Stimulated activated CD8-positive, alpha-beta memory T cell treated with anti-CD3 and anti-CD28 coated beads, Interleukin-4, amount 100 ng/mL, for 24 hours (primary cell): ENCODE data around the gene NLRP11.

Experiments
- DNase-seq: peaks from one replicate; pipeline ENCODE4 v3.0.0-alpha.2; 2020; ENCODE audit warnings: low read depth

NLRP11 gene

GRCh38 chr19:55831846-55832245 lies at the start of gene NLRP11:
NLRP11 (minus strand) TSS chr19:55831999; CDS start chr19:55818174, 13,825 bp downstream.
- no peak for DNase-seq

- DNase-seq: no peak
Measured at GRCh38 chr19:55877211-55877610, 45.4 kb upstream of the NLRP11 start.

GRCh38 chr19:55870736-55871135 lies 38.9 kb upstream of the NLRP11 start:
- no peak for DNase-seq

GRCh38 chr19:55867101-55867500 lies 35.3 kb upstream of the NLRP11 start:
- DNase-seq: no peak

GRCh38 chr19:55866521-55866920 lies 34.7 kb upstream of the NLRP11 start:
- DNase-seq: no peak

GRCh38 chr19:55858969-55859368 lies 27.2 kb upstream of the NLRP11 start:
- no peak for DNase-seq

GRCh38 chr19:55858401-55858800 lies 26.6 kb upstream of the NLRP11 start:
- no peak for DNase-seq

- no peak for DNase-seq
Measured at GRCh38 chr19:55857974-55858373, 26.2 kb upstream of the NLRP11 start.

GRCh38 chr19:55857149-55857548 lies 25.4 kb upstream of the NLRP11 start:
- no peak for DNase-seq

- DNase-seq: no peak
Measured at GRCh38 chr19:55855160-55855559, 23.4 kb upstream of the NLRP11 start.

- no peak for DNase-seq
Measured at GRCh38 chr19:55838906-55839305, 7.1 kb upstream of the NLRP11 start.

GRCh38 chr19:55838251-55838650 lies 6.5 kb upstream of the NLRP11 start:
- DNase-seq: no peak

GRCh38 chr19:55836340-55836739 lies 4.5 kb upstream of the NLRP11 start, which contains the start of gene NLRP4:
NLRP4 (plus strand) TSS chr19:55836540; CDS start chr19:55852081, 15,541 bp downstream.
- DNase-seq: no peak

GRCh38 chr19:55832676-55833075 lies 877 bp upstream of the NLRP11 start:
- no peak for DNase-seq

- DNase-seq: no peak
Measured at GRCh38 chr19:55830656-55831055, 1.1 kb downstream of the NLRP11 start.

GRCh38 chr19:55820037-55820436 lies 11.8 kb downstream of the NLRP11 start:
- no peak for DNase-seq

GRCh38 chr19:55813906-55814305 lies 17.9 kb downstream of the NLRP11 start:
- no peak for DNase-seq

GRCh38 chr19:55812449-55812848 lies 19.4 kb downstream of the NLRP11 start:
- no peak for DNase-seq

GRCh38 chr19:55811340-55811739 lies 20.5 kb downstream of the NLRP11 start:
- DNase-seq: no peak

- DNase-seq: peak; percentile 1
Measured at GRCh38 chr19:55809381-55810058, 22.3 kb downstream of the NLRP11 start.

GRCh38 chr19:55802281-55802680 lies 29.5 kb downstream of the NLRP11 start:
- DNase-seq: no peak

GRCh38 chr19:55801416-55801815 lies 30.4 kb downstream of the NLRP11 start:
- DNase-seq: no peak

- DNase-seq: no peak
Measured at GRCh38 chr19:55795021-55795420, 36.8 kb downstream of the NLRP11 start.

GRCh38 chr19:55781112-55781511 lies 50.7 kb downstream of the NLRP11 start:
- DNase-seq: no peak
